GM21723 (cell line): ENCODE results near the gene ZNF398.
"Not testable (repeated sequence)": the region's sequence is repeated elsewhere in the genome, so short reads cannot be mapped to it uniquely, and the experiment has no call there.

Source experiments
- ATAC-seq: cut with Tn5 transposase; IDR thresholded peaks from one replicate; pipeline ENCODE4 v1.9.1; 2021; ENCODE audit warnings: mild to moderate bottlenecking, moderate library complexity; ENCODE audit not compliant: unreplicated experiment

Gene ZNF398

DNA sequence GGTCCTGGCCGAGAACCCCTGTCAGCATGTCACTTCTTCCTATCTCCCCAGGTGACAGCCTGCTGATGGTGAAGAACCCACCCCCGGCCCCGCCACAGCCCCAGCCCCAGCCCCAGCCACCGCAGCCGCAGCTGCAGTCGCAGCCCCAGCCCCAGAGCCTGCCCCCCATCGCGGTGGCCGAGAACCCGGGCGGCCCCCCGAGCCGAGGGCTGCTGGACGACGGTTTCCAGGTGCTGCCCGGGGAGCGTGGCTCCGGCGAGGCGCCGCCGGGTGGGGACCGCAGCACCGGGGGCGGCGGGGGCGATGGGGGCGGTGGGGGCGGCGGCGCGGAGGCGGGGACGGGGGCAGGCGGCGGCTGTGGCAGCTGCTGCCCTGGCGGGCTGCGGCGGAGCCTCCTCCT, 76.5 kb downstream of the ZNF398 start:
- ATAC-seq = no peak

DNA sequence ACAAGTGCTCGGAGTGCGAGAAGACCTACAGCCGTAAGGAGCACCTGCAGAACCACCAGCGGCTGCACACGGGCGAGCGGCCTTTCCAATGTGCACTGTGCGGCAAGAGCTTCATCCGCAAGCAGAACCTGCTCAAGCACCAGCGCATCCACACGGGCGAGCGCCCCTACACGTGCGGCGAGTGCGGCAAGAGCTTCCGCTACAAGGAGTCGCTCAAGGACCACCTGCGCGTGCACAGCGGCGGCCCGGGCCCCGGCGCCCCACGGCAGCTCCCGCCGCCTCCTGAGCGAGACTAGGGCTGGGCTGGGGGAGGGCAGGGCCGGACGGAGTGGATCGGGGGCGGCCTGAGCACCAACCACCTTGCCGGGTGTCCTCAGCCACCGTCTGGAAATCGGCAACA, 77.1 kb downstream of the ZNF398 start:
- no peak for ATAC-seq

GRCh38 chr7:149225106-149225505, 77.9 kb downstream of the ZNF398 start:
- ATAC-seq = no peak

- ATAC-seq = no peak
Measured at GRCh38 chr7:149225656-149226055, 78.4 kb downstream of the ZNF398 start.

DNA sequence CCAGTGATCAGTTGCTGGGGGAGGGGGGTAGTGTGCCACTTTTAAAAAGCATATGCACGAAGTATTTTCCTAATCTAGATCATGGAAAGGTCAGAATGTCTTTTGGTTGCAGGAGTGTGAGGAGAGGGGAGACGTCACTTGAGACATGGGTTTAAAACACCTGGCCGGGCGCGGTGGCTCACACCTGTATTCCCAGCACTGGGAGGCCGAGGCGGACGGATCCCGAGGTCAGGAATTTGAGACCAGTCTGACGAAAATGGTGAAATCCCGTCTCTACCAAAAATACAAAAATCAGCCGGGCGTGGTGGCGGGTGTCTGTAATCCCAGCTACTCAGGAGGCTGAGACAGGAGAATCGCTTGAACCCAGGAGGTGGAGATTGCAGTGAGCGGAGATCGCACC, 79.1 kb downstream of the ZNF398 start:
- not testable (repeated sequence) for ATAC-seq

GRCh38 chr7:149226840-149227494, 79.7 kb downstream of the ZNF398 start:
- no peak for ATAC-seq

DNA sequence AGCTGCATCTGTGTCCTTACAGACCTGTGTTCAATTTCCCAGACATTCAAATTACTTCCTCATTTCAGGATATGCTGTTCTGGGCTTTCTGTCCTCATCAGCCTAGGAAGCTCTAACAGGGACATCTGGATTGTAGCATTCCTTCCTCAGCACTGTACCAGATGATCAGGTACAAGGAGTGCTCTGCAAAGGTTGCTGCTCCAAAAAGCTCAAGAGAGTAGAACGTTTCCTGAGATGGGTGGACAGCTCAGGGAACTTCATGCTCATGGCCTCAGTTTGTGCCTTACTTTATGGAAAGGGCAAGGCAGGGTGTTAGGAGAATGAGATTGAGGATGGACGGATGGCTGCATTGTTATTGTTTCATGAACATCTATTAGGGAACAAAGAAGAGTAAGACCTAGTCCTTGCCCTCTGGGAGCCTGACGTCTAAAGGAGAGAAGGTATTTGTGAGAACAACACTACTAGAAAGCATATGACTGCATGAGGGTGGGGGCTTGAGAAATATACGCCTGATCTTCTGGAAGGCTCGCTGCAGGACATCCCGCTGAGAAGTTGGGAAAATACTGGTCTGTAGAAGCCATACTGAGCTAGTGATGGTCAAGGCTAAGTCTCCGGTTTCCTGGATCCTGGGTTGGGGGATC, 81.7 kb downstream of the ZNF398 start:
- ATAC-seq = no peak

GRCh38 chr7:149229526-149229925, 82.3 kb downstream of the ZNF398 start:
- no peak for ATAC-seq

GRCh38 chr7:149232362-149232761, 85.1 kb downstream of the ZNF398 start:
- no peak for ATAC-seq
